Placental pericyte (primary cell): ENCODE data around the gene ABHD14A. TPM values are rescaled to one million over a fixed set of nuclear protein-coding genes. Genes with fewer than 3 reads are reported as not detected.

ENCODE experiments used
- small RNA-seq: library from RNA; depleted of rRNA; stranded (forward); fragments of <200 nt; gene quantifications from one replicate; pipeline ENCODE3, GENCODE V24; 2012; ENCODE audit warnings: low replicate concordance
- total RNA-seq: library from RNA; depleted of rRNA; stranded (reverse); fragments of >200 nt; gene quantifications from 2 replicates; pipeline ENCODE4 v1.2.3, GENCODE V29; 2012

Gene ABHD14A
- total RNA-seq, result 11.3 and 16.6 TPM in 2 replicates

GRCh38 chr3:51974963-51975851 is at the start of gene ABHD14A:
ABHD14A (plus strand) TSS chr3:51975064; CDS start chr3:51975136, 72 bp downstream.

GRCh38 chr3:51941798-51942602 is 32.9 kb upstream of the ABHD14A start, which contains the start of the genes PARP3 and RRP9:
PARP3 (plus strand) TSS chr3:51942363; CDS start chr3:51943356, 993 bp downstream.
RRP9 (minus strand) TSS chr3:51941904; CDS start chr3:51941867, 37 bp downstream.

GRCh38 chr3:51955175-51955892 is 19.5 kb upstream of the ABHD14A start, which contains the start of gene GPR62:
GPR62 (plus strand) TSS chr3:51955381; CDS start chr3:51955653, 272 bp downstream.

GRCh38 chr3:51967384-51968169 is 7.3 kb upstream of the ABHD14A start, which contains the start of gene PCBP4:
PCBP4 (minus strand) TSS chr3:51967454; CDS start chr3:51961240, 6,214 bp downstream.

GRCh38 chr3:51982838-51983577 is 8.1 kb downstream of the ABHD14A start, which contains the start of gene ACY1:
ACY1 (plus strand) TSS chr3:51983535; CDS start chr3:51984065, 530 bp downstream.

GRCh38 chr3:51995346-51996163 is 20.7 kb downstream of the ABHD14A start, which contains the start of gene RPL29:
RPL29 (minus strand) TSS chr3:51995895; CDS start chr3:51995461, 434 bp downstream.

Small RNA genes lying within 50 kb of the gene (small RNA-seq; reads per million reads assigned to genes)
- gene AC115284.1, result not detected

Other genes with a start within 250 kb of the ABHD14A start
- not detected in 2 replicates for gene IQCF6, start 195.8 kb upstream of the ABHD14A start, total RNA-seq
- gene IQCF2, start 113.4 kb upstream of the ABHD14A start, total RNA-seq, result not detected in 2 replicates
- gene IQCF5, start 99.5 kb upstream of the ABHD14A start, total RNA-seq, result not detected in 2 replicates
- gene IQCF1, start 71.7 kb upstream of the ABHD14A start, total RNA-seq, result not detected in 2 replicates
- 26.5 and 33.4 TPM in 2 replicates for gene RRP9, start 33.2 kb upstream of the ABHD14A start, total RNA-seq
- 27.6 and 30.4 TPM in 2 replicates for gene PARP3, start 32.7 kb upstream of the ABHD14A start, total RNA-seq
- under 0.01 TPM in 1 of 2 replicates, not detected in the other for gene GPR62, start 19.7 kb upstream of the ABHD14A start, total RNA-seq
- 46.8 and 63.9 TPM in 2 replicates for gene PCBP4, start 7.6 kb upstream of the ABHD14A start, total RNA-seq
- 24.1 and 29.1 TPM in 2 replicates for gene ABHD14B, start 1.0 kb upstream of the ABHD14A start, total RNA-seq
- 35.8 and 59.7 TPM in 2 replicates for gene ACY1, start 8.5 kb downstream of the ABHD14A start, total RNA-seq
- 771 and 1,601 TPM in 2 replicates for gene RPL29, start 20.8 kb downstream of the ABHD14A start, total RNA-seq
- 13.8 and 37.5 TPM in 2 replicates for gene DUSP7, start 81.5 kb downstream of the ABHD14A start, total RNA-seq
- gene POC1A, start 179.4 kb downstream of the ABHD14A start, total RNA-seq, result 2.6 and 21.2 TPM in 2 replicates
- gene ALAS1, start 223.1 kb downstream of the ABHD14A start, total RNA-seq, result 56.4 and 69.8 TPM in 2 replicates